ENCODE data around the gene ELOVL7. TPM values are rescaled to one million over a fixed set of nuclear protein-coding genes. Genes with fewer than 3 reads are reported as not detected.

ELOVL7 gene
- 0.38 and 1.8 TPM in 2 replicates for total RNA-seq

GRCh38 chr5:60843936-60844905, at the start of gene ELOVL7:
Gene ELOVL7, minus strand, starts transcription at chr5:60844269. Its CDS starts 56,872 bp downstream, at chr5:60787397.

Other genes starting within 250 kb of the ELOVL7 start
- gene DEPDC1B, start 144.1 kb downstream of the ELOVL7 start, total RNA-seq, result 6.6 and 10.5 TPM in 2 replicates
- gene ERCC8, start 100.8 kb upstream of the ELOVL7 start, total RNA-seq, result 6.6 and 17.6 TPM in 2 replicates
- 15.7 and 18.9 TPM in 2 replicates for gene NDUFAF2, start 100.9 kb upstream of the ELOVL7 start, total RNA-seq